ENCODE results near the gene ZNF384.
A peak's percentile ranks its signal among the peaks of the same experiment; 100 is the strongest.

ZNF384 gene

GRCh38 chr12:6631549-6631961 lies 57.6 kb downstream of the ZNF384 start:
- DNase-seq (ENCODE audit: insufficient read length, low spot score): no peak
- no peak for FAIRE-seq
- TF ChIP-seq SPI1 (IDR thresholded peaks at IDR 0.05; ENCODE audit: low read depth, low read length) (peak; percentile 63), POU2F2 (IDR thresholded peaks at IDR 0.05; ENCODE audit: low read depth, low read length) (no peak), POLR2AphosphoS5 (IDR thresholded peaks at IDR 0.05; ENCODE audit: low read depth, low read length) (peak; percentile 31; the same call in 1 of the 2 replicates)

GRCh38 chr12:6630736-6631135 lies 58.4 kb downstream of the ZNF384 start:
- no peak for DNase-seq (ENCODE audit: insufficient read length, low spot score)
- TF ChIP-seq TAF1 (IDR thresholded peaks at IDR 0.05; ENCODE audit: low read depth, low read length) (no peak), POLR2AphosphoS5 (IDR thresholded peaks at IDR 0.05; ENCODE audit: low read depth, low read length) (no peak), POU2F2 (IDR thresholded peaks at IDR 0.05; ENCODE audit: low read depth, low read length) (no peak), PAX5 (IDR thresholded peaks at IDR 0.05; ENCODE audit: insufficient read depth, low read length, severe bottlenecking) (no peak), SPI1 (IDR thresholded peaks at IDR 0.05; ENCODE audit: low read depth, low read length) (no peak), POLR2A (IDR thresholded peaks at IDR 0.05; ENCODE audit: low read depth, low read length) (no peak)
- no peak for FAIRE-seq

- peak; percentile 74 for FAIRE-seq
- DNase-seq (ENCODE audit: insufficient read length, low spot score): no peak
- no peak for TF ChIP-seq POU2F2 (IDR thresholded peaks at IDR 0.05; ENCODE audit: low read depth, low read length)
- no peak for TF ChIP-seq POLR2A (IDR thresholded peaks at IDR 0.05; ENCODE audit: low read depth, low read length)
- TF ChIP-seq SPI1 (IDR thresholded peaks at IDR 0.05; ENCODE audit: low read depth, low read length): no peak
- no peak for TF ChIP-seq POLR2AphosphoS5 (IDR thresholded peaks at IDR 0.05; ENCODE audit: low read depth, low read length)
- TF ChIP-seq TAF1 (IDR thresholded peaks at IDR 0.05; ENCODE audit: low read depth, low read length): no peak
- no peak for TF ChIP-seq PAX5 (IDR thresholded peaks at IDR 0.05; ENCODE audit: insufficient read depth, low read length, severe bottlenecking)
Observed at GRCh38 chr12:6627616-6628015, 61.6 kb downstream of the ZNF384 start.

GRCh38 chr12:6626654-6627283 lies 62.4 kb downstream of the ZNF384 start:
- FAIRE-seq (peak; percentile 80), DNase-seq (ENCODE audit: insufficient read length, low spot score) (no peak)
- TF ChIP-seq SPI1 (IDR thresholded peaks at IDR 0.05; ENCODE audit: low read depth, low read length) (peak; percentile 38; the same call in 1 of the 2 replicates), POU2F2 (IDR thresholded peaks at IDR 0.05; ENCODE audit: low read depth, low read length) (no peak)

- TF ChIP-seq PAX5 (IDR thresholded peaks at IDR 0.05; ENCODE audit: insufficient read depth, low read length, severe bottlenecking) (no peak), POU2F2 (IDR thresholded peaks at IDR 0.05; ENCODE audit: low read depth, low read length) (no peak), POLR2A (IDR thresholded peaks at IDR 0.05; ENCODE audit: low read depth, low read length) (no peak), TAF1 (IDR thresholded peaks at IDR 0.05; ENCODE audit: low read depth, low read length) (no peak)
- FAIRE-seq: no peak
- no peak for DNase-seq (ENCODE audit: insufficient read length, low spot score)
Observed at GRCh38 chr12:6620885-6621274, 68.3 kb downstream of the ZNF384 start.

GRCh38 chr12:6620137-6620884 lies 68.9 kb downstream of the ZNF384 start:
- DNase-seq (ENCODE audit: insufficient read length, low spot score): no peak
- TF ChIP-seq POLR2A (IDR thresholded peaks at IDR 0.05; ENCODE audit: low read depth, low read length): no peak
- TF ChIP-seq PAX5 (IDR thresholded peaks at IDR 0.05; ENCODE audit: insufficient read depth, low read length, severe bottlenecking): no peak
- TF ChIP-seq TAF1 (IDR thresholded peaks at IDR 0.05; ENCODE audit: low read depth, low read length): no peak
- no peak for TF ChIP-seq SPI1 (IDR thresholded peaks at IDR 0.05; ENCODE audit: low read depth, low read length)
- TF ChIP-seq POLR2AphosphoS5 (IDR thresholded peaks at IDR 0.05; ENCODE audit: low read depth, low read length): no peak
- TF ChIP-seq POU2F2 (IDR thresholded peaks at IDR 0.05; ENCODE audit: low read depth, low read length): no peak
- no peak for FAIRE-seq

- FAIRE-seq: no peak
- DNase-seq (ENCODE audit: insufficient read length, low spot score): no peak
- no peak for TF ChIP-seq POLR2A (IDR thresholded peaks at IDR 0.05; ENCODE audit: low read depth, low read length)
- TF ChIP-seq PAX5 (IDR thresholded peaks at IDR 0.05; ENCODE audit: insufficient read depth, low read length, severe bottlenecking): no peak
- no peak for TF ChIP-seq SPI1 (IDR thresholded peaks at IDR 0.05; ENCODE audit: low read depth, low read length)
- no peak for TF ChIP-seq POLR2AphosphoS5 (IDR thresholded peaks at IDR 0.05; ENCODE audit: low read depth, low read length)
- no peak for TF ChIP-seq TAF1 (IDR thresholded peaks at IDR 0.05; ENCODE audit: low read depth, low read length)
- TF ChIP-seq POU2F2 (IDR thresholded peaks at IDR 0.05; ENCODE audit: low read depth, low read length): no peak
Observed at GRCh38 chr12:6618483-6619225, 70.5 kb downstream of the ZNF384 start.
